Subcutaneous adipose tissue (tissue), 4 donors: ENCODE measurements around the gene MYBPC3. TPM values are rescaled to one million over a fixed set of nuclear protein-coding genes. Genes with fewer than 3 reads are reported as not detected.

Experiments
- CTCF ChIP-seq: fragments of 450-650 bp; IDR thresholded peaks from one replicate; pipeline ENCODE4 v1.5.1; 2016; ENCODE audit warnings: low read depth, mild to moderate bottlenecking, control low read depth, antibody characterized with exemption, moderate library complexity
- total RNA-seq, 4 donors: library from RNA; depleted of rRNA; stranded (reverse); fragments of >200 nt; gene quantifications; one replicate each; pipeline ENCODE4 v1.1.0, GENCODE V29; 2016

The MYBPC3 gene
- total RNA-seq, 4 donors from 2014 or later: 0.17 TPM; not detected in 3

- TF ChIP-seq CTCF: no peak
Measured at GRCh38 chr11:47390422-47390760, 37.9 kb upstream of the MYBPC3 start.

DNA sequence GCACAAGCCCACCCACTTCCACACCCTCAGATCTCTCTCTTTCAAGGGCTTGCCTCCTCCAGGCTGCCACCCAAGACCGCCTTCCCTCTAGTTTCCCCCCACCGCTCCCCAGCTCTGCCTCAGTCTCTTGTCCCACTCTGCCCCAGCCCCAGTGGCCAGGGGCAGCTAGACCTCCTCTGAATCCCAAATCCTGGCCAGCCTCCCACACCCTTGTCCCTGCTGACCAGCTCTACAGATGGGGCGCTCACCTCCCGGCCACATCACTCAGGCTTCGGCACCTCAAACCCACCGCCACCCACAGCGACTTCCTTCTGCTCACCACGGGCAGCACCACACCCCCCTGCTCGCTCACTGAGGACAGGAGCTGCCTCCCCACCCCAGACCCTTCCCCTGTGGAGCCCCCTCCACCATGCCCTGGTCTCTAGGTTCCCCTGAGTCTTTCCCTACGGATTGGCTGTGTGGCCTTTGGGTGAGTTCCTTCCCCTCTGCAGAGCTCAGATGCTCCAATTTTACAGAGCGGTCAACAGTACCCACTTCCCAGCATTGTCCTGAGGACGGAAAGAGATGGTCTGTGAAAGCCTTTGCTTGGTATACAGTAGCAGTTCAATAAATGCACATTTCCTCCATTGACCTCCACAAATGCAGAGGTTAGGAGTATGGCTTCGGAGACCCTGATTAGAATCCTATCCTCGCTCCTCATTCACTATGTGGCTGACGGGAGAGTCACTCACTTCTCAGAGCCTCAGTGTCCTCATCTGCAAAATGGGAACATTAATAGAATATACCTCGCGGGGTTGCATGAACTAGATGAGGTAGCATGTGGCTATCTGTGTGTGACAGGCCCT, 37.3 kb upstream of the MYBPC3 start:
- TF ChIP-seq CTCF: no peak

DNA sequence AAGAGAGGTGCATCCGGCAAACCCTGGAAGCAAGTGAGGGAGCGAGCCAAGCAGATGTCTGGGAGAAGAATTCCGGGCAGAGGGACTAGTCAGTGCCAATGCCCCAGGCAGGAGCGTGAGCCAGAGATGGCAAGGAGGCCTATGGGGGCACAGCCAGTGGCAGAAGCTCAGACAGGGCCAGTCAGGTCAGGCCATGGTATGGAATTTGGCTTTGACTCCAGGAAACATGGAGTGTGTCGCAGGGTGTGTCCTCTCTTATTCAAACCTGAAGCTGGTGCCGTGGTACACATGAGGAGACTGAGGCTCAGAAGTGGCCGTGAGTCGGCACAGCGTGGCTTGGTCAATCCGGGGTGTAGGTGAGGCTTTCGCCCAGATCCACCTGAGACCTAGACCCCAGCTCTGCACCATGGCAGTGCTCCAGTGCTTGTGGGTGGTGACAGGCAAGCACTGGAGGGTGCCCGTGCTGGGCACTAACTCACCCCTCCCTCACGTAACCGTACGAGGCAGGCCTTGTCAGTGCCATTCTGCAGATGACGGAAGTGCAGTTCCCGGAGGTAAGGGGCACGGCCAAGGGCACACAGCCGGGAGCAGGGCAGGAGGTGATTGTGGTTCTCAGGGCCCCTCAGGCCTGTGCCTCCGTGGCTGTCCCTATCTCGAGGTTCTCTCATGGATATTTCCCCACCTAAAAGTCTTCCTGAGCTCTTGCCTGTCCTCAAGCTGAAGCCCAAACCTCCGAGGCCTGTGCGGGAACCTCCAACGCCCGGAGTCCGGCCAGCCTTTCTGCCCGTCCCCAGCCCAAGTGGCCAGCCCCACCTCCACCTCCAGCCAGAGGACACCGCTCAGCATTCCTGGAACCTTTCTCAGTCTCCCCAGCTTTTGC, 36.4 kb upstream of the MYBPC3 start:
- no peak for TF ChIP-seq CTCF

- TF ChIP-seq CTCF: no peak
Measured at GRCh38 chr11:47387944-47388696, 35.6 kb upstream of the MYBPC3 start.

DNA sequence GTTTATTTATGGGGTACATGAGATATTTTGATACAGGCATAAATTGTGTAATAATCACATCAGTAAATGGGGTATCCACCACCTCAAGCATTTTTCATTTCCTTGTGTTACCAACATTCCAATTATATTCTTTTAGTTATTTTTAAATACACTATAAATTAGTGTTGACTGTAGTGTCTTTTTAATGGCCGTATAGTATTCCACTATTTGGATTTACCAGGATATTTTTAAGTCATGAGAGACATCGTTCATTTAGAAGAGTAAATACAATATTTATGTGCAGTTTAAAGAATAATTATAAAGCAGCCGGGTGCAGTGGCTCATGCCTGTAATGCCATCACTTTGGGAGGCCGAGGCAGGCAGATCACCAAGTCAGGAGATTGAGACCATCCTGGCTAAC, 32.0 kb upstream of the MYBPC3 start:
- TF ChIP-seq CTCF: no peak

GRCh38 chr11:47383071-47383470, 30.6 kb upstream of the MYBPC3 start:
- TF ChIP-seq CTCF: no peak
